Measurements from ENCODE around the gene UBC.
"Not testable (repeated sequence)": the region's sequence is repeated elsewhere in the genome, so short reads cannot be mapped to it uniquely, and the experiment has no call there.

Gene UBC

GRCh38 chr12:124947561-124948398, 33.3 kb upstream of the UBC start:
- 95% methylated on average over 20 of the region's 20 CpGs for WGBS
- Histone ChIP-seq H3K27me3 (ENCODE audit: insufficient read depth, low read length) (no peaks in the 10 kb centered on the region), H3K36me3 (ENCODE audit: insufficient read depth, low read length) (peaks cover 62% of the 10 kb centered on the region), H3K4me3 (ENCODE audit: low read length) (no peak overlapping the region), H3K9me3 (ENCODE audit: insufficient read depth, low read depth, low read length) (no peaks in the 10 kb centered on the region), H3K27ac (ENCODE audit: low read depth, low read length) (no peak overlapping the region), H3K4me1 (ENCODE audit: insufficient read depth, low read length) (no peaks in the 10 kb centered on the region), H3K9ac (ENCODE audit: low read depth, low read length) (no peak overlapping the region)

DNA sequence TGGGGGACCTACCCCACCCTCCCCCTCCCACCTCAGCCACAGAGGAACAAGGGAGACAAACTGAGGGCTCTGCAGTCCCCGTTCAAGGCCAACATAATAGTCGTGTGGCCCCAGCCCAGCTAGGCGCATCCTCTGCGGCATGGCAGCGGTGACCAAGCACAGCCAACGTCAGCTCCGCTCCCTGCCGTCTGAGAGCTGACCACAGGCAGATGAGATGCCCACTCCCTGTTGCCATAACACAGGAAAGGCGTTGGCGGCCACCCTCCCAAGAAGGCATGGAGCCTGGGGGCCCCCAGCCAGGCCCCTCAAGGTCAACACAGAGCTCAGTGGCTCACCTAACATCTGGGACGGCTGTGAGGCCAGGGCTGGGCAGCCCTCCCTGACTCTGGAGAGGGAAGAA, 32.6 kb upstream of the UBC start:
- peaks cover 55% of the 10 kb centered on the region for H3K36me3 ChIP-seq (ENCODE audit: insufficient read depth, low read length)

DNA sequence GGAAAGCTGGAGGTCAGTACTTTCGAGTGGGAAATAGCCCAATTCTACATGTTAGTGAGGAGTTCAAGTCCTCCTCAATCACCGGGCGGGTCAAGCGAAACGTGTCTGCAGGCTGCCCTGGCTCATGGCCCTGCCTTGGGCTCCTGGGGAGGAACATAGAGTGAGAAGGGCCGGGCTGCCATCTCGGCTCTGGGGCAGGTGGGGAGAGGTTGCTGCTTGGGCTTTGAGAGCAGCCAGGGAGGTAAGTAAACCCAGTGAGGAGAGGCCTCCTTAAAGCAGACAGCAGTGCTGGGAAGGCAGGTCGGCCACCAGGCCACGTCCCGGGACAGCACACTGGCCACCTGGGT, 32.0 kb upstream of the UBC start:
- H3K4me3 ChIP-seq (ENCODE audit: low read length) = no peak overlapping the region
- H3K9ac ChIP-seq (ENCODE audit: low read depth, low read length) = no peak overlapping the region
- H3K9me3 ChIP-seq (ENCODE audit: insufficient read depth, low read depth, low read length) = no peaks in the 10 kb centered on the region
- no peak overlapping the region for H3K27ac ChIP-seq (ENCODE audit: low read depth, low read length)
- H3K4me1 ChIP-seq (ENCODE audit: insufficient read depth, low read length) = no peaks in the 10 kb centered on the region
- WGBS = 95% methylated on average over 10 of the region's 10 CpGs
- no peaks in the 10 kb centered on the region for H3K27me3 ChIP-seq (ENCODE audit: insufficient read depth, low read length)
- H3K36me3 ChIP-seq (ENCODE audit: insufficient read depth, low read length) = peaks cover 50% of the 10 kb centered on the region

More for the DNA sequence above, 32.6 kb upstream of the UBC start:
- Histone ChIP-seq H3K27me3 (ENCODE audit: insufficient read depth, low read length) (no peaks in the 10 kb centered on the region), H3K27ac (ENCODE audit: low read depth, low read length) (no peak overlapping the region), H3K4me3 (ENCODE audit: low read length) (no peak overlapping the region), H3K4me1 (ENCODE audit: insufficient read depth, low read length) (no peaks in the 10 kb centered on the region), H3K9ac (ENCODE audit: low read depth, low read length) (no peak overlapping the region), H3K9me3 (ENCODE audit: insufficient read depth, low read depth, low read length) (no peaks in the 10 kb centered on the region)
- WGBS = 94% methylated on average over 11 of the region's 11 CpGs

DNA sequence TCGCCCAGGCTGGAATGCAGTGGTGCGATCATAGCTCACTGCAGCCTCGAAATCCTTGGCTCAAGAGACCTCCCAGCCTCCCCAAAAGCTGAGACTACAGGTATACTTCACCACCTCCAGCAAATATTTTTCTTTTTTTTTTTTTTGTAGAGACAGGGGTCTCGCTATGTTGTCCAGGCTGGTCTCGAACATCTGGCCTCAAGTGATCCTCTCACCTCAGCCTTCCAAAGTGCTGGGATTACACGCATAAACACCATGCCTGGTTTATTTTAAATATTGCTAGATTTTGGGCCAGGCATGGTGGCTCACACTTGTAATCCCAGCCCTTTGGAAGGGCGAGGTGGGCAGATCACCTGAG, 26.7 kb upstream of the UBC start:
- Histone ChIP-seq H3K9me3 (ENCODE audit: insufficient read depth, low read depth, low read length) (no peaks in the 10 kb centered on the region), H3K4me3 (ENCODE audit: low read length) (peak overlapping the region; percentile 63), H3K36me3 (ENCODE audit: insufficient read depth, low read length) (peaks cover 4% of the 10 kb centered on the region; the same call in 1 of the 2 replicates), H3K27me3 (ENCODE audit: insufficient read depth, low read length) (no peaks in the 10 kb centered on the region), H3K9ac (ENCODE audit: low read depth, low read length) (no peak overlapping the region), H3K27ac (ENCODE audit: low read depth, low read length) (peak overlapping the region; percentile 16; the same call in 1 of the 2 replicates), H3K4me1 (ENCODE audit: insufficient read depth, low read length) (peaks cover 11% of the 10 kb centered on the region)
- WGBS = 75% methylated on average over 7 of the region's 7 CpGs

- Histone ChIP-seq H3K27ac (ENCODE audit: low read depth, low read length) (peak overlapping the region; percentile 84; the same call in 1 of the 2 replicates), H3K9me3 (ENCODE audit: insufficient read depth, low read depth, low read length) (no peaks in the 10 kb centered on the region), H3K36me3 (ENCODE audit: insufficient read depth, low read length) (0 out of 2 replicates have a peak, but pooled peaks cover 3% of the 10 kb centered on the region), H3K9ac (ENCODE audit: low read depth, low read length) (peak overlapping the region; percentile 4; the same call in 1 of the 2 replicates), H3K4me1 (ENCODE audit: insufficient read depth, low read length) (peaks cover 11% of the 10 kb centered on the region), H3K27me3 (ENCODE audit: insufficient read depth, low read length) (no peaks in the 10 kb centered on the region), H3K4me3 (ENCODE audit: low read length) (peak overlapping the region; percentile 63)
- 30% methylated on average over 27 of the region's 27 CpGs for WGBS
These were observed 26.1 kb upstream of the UBC start for GRCh38 chr12:124940393-124941169.

DNA sequence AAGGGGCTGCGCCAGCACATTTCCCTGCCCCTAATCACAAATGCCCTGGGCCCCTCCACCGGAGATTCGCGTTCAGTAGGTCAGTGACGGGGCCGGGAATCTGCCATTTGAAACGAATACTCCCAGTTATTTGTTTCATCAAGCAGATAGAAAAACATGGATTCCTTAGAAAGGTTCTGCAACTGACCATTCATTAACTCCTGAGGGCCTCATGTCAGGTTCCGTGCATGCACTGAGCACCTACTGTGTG, 25.6 kb upstream of the UBC start:
- no peaks in the 10 kb centered on the region for H3K27me3 ChIP-seq (ENCODE audit: insufficient read depth, low read length)
- WGBS = 2% methylated on average over 8 of the region's 8 CpGs
- H3K9me3 ChIP-seq (ENCODE audit: insufficient read depth, low read depth, low read length) = no peaks in the 10 kb centered on the region
- H3K27ac ChIP-seq (ENCODE audit: low read depth, low read length) = peak overlapping the region; percentile 84; the same call in 1 of the 2 replicates
- peak overlapping the region; percentile 4; the same call in 1 of the 2 replicates for H3K9ac ChIP-seq (ENCODE audit: low read depth, low read length)
- peaks cover 11% of the 10 kb centered on the region for H3K4me1 ChIP-seq (ENCODE audit: insufficient read depth, low read length)
- H3K4me3 ChIP-seq (ENCODE audit: low read length) = peak overlapping the region; percentile 63
- H3K36me3 ChIP-seq (ENCODE audit: insufficient read depth, low read length) = 0 out of 2 replicates have a peak, but pooled peaks cover 3% of the 10 kb centered on the region

GRCh38 chr12:124939421-124940142, 25.1 kb upstream of the UBC start:
- Histone ChIP-seq H3K9ac (ENCODE audit: low read depth, low read length) (peak overlapping the region; percentile 70), H3K9me3 (ENCODE audit: insufficient read depth, low read depth, low read length) (no peaks in the 10 kb centered on the region), H3K36me3 (ENCODE audit: insufficient read depth, low read length) (0 out of 2 replicates have a peak, but pooled peaks cover 3% of the 10 kb centered on the region), H3K4me3 (ENCODE audit: low read length) (peak overlapping the region; percentile 63), H3K27ac (ENCODE audit: low read depth, low read length) (peak overlapping the region; percentile 84), H3K4me1 (ENCODE audit: insufficient read depth, low read length) (peaks cover 11% of the 10 kb centered on the region), H3K27me3 (ENCODE audit: insufficient read depth, low read length) (no peaks in the 10 kb centered on the region)
- WGBS = under 1% methylated on average over 35 of the region's 35 CpGs

GRCh38 chr12:124939079-124939420, 24.6 kb upstream of the UBC start:
- Histone ChIP-seq H3K27ac (ENCODE audit: low read depth, low read length) (peak overlapping the region; percentile 25), H3K36me3 (ENCODE audit: insufficient read depth, low read length) (0 out of 2 replicates have a peak, but pooled peaks cover 3% of the 10 kb centered on the region), H3K9ac (ENCODE audit: low read depth, low read length) (peak overlapping the region; percentile 70), H3K9me3 (ENCODE audit: insufficient read depth, low read depth, low read length) (no peaks in the 10 kb centered on the region), H3K4me1 (ENCODE audit: insufficient read depth, low read length) (peaks cover 11% of the 10 kb centered on the region), H3K27me3 (ENCODE audit: insufficient read depth, low read length) (no peaks in the 10 kb centered on the region), H3K4me3 (ENCODE audit: low read length) (peak overlapping the region; percentile 63)
- WGBS = 10% methylated on average over 14 of the region's 14 CpGs

DNA sequence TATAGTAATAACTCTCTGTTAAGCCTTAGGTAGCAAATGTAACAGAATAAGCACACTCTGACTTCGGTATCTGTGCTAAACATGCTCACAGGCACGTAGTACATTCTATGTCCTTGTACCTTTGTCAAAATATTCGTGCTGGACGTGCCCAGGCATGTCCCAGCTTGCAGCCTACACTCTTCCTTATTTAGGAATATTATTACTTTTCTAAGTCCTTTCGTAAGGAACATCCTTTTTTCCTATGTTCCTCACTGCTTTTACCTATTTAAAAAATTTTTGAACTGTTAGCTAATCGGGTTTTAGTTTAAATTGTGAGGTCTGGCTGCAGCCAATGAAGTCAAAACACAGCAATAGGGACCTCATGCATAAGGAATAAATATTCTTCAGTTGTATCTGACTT, 24.1 kb upstream of the UBC start:
- Histone ChIP-seq H3K36me3 (ENCODE audit: insufficient read depth, low read length) (0 out of 2 replicates have a peak, but pooled peaks cover 3% of the 10 kb centered on the region), H3K4me3 (ENCODE audit: low read length) (peak overlapping the region; percentile 63), H3K9me3 (ENCODE audit: insufficient read depth, low read depth, low read length) (no peaks in the 10 kb centered on the region), H3K27ac (ENCODE audit: low read depth, low read length) (peak overlapping the region; percentile 25), H3K27me3 (ENCODE audit: insufficient read depth, low read length) (no peaks in the 10 kb centered on the region), H3K4me1 (ENCODE audit: insufficient read depth, low read length) (peaks cover 11% of the 10 kb centered on the region), H3K9ac (ENCODE audit: low read depth, low read length) (peak overlapping the region; percentile 70)
- WGBS = 72% methylated on average over 4 of the region's 6 CpGs

- Histone ChIP-seq H3K9me3 (ENCODE audit: insufficient read depth, low read depth, low read length) (no peaks in the 10 kb centered on the region), H3K36me3 (ENCODE audit: insufficient read depth, low read length) (0 out of 2 replicates have a peak, but pooled peaks cover 1% of the 10 kb centered on the region), H3K4me1 (ENCODE audit: insufficient read depth, low read length) (peaks cover 11% of the 10 kb centered on the region), H3K4me3 (ENCODE audit: low read length) (no peak overlapping the region), H3K27me3 (ENCODE audit: insufficient read depth, low read length) (no peaks in the 10 kb centered on the region), H3K9ac (ENCODE audit: low read depth, low read length) (peak overlapping the region; percentile 70), H3K27ac (ENCODE audit: low read depth, low read length) (peak overlapping the region; percentile 61)
- WGBS = 94% methylated on average over 5 of the region's 5 CpGs
These were observed 23.7 kb upstream of the UBC start for GRCh38 chr12:124938108-124938507.

GRCh38 chr12:124931528-124931927, 17.1 kb upstream of the UBC start:
- H3K4me1 ChIP-seq (ENCODE audit: insufficient read depth, low read length); H3K36me3 ChIP-seq (ENCODE audit: insufficient read depth, low read length); H3K4me3 ChIP-seq (ENCODE audit: low read length); H3K9ac ChIP-seq (ENCODE audit: low read depth, low read length); H3K27me3 ChIP-seq (ENCODE audit: insufficient read depth, low read length); H3K9me3 ChIP-seq (ENCODE audit: insufficient read depth, low read depth, low read length); H3K27ac ChIP-seq (ENCODE audit: low read depth, low read length): not testable (repeated sequence)
- WGBS = 93% methylated on average over 9 of the region's 9 CpGs

Data from HUES64 (cell line).